ENCODE data around the gene LPP. TPM values are rescaled to one million over a fixed set of nuclear protein-coding genes. Genes with fewer than 3 reads are reported as not detected.

The LPP gene
- total and polyA plus RNA-seq, 10 of the 15 experiments (the other 5 are each of a cell fraction or from before 2014, with no cell fraction given) = under 0.01 to 0.62 (median 0.03) TPM

DNA sequence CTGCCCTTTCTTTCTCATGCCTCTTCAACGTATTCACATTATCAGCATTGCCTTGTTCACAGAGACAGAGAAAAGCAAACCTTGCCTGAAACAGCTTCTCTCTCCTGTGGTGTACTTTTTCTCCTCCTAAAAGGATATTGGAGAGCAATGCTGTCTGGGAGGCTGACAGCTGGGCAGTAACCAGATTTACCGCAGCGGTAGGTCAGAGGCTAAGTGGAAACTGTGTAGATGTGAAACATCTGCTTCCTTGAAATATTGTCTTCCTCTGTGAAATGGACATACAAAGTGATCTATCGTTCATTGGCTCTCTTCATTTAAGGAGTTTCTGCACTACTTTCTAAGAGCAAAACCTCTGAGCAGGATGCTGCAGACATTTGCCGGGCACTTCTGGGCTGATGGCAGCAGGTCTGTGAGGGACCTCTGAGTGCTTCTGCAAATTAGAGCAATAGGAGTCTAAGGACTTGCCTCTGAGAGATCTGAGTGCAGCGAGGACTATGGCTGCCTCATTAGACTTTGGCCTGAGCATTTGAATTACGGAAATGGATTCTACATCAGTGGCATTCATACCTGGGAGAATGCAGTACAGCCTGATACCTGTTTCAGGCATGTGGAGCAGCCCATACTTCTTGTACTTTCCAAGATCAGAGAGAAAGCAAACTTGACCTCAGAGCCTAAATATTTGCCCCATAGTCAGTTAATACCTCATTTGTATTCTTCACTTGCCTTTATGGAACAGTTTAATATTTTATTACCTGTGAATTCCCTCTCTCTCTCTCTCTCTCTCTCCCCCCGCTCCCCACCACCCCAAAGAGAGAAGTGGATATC is 757.3 kb downstream of the LPP start (continued):
- TF ChIP-seq ZBTB11 (CRISPR knock-in tag; IDR thresholded peaks at IDR 0.05) = no peak

- Histone ChIP-seq H3K27ac (ENCODE audit: control insufficient read depth, insufficient read depth) (no peak overlapping the region), H3K9ac (ENCODE audit: control insufficient read depth, insufficient read depth, low read length) (no peak overlapping the region), H3K4me1 (ENCODE audit: control insufficient read depth, insufficient read depth, low read length) (peaks cover 4% of the 10 kb centered on the region; the same call in 1 of the 2 replicates), H2AFZ (ENCODE audit: control insufficient read depth, low read depth, low read length) (no peak overlapping the region), H3K79me2 (ENCODE audit: control insufficient read depth, insufficient read depth, low read length) (no peaks in the 10 kb centered on the region), H3K27me3 (replicated peaks in 1 of 2; ENCODE audit: control insufficient read depth in 2 of 2, insufficient read depth in 2 of 2, low read length in 1 of 2) (no peaks in the 10 kb centered on the region), H3K36me3 (ENCODE audit: control insufficient read depth in 2 of 2, insufficient read depth in 2 of 2, low read length in 1 of 2) (no peaks in the 10 kb centered on the region), H4K20me1 (ENCODE audit: control insufficient read depth, insufficient read depth) (no peaks in the 10 kb centered on the region), H3K4me3 (no peak overlapping the region), H3K4me2 (ENCODE audit: control insufficient read depth, insufficient read depth) (no peak overlapping the region), H3K9me3 (replicated peaks; ENCODE audit: control insufficient read depth, insufficient read depth, low read length) (no peaks in the 10 kb centered on the region; the same call in 2 of the 3 replicates)
- no peak for DNase-seq (ENCODE audit: low read depth, low spot score)
- in situ Hi-C loops (cut with MboI) (no loop called here), intact Hi-C loops (cut with micrococcal nuclease; ENCODE audit: unreplicated experiment) (no loop called here)
- POLR2A ChIA-PET = no interaction called here
- FAIRE-seq = no peak
- CTCF ChIA-PET = no interaction called here
- RAD21 ChIA-PET (ENCODE audit: unreplicated experiment) = no interaction called here
- SMC1A ChIA-PET (ENCODE audit: uncharacterized antibody, unreplicated experiment) = no interaction called here
- BruUV-seq (replicated peaks) = no TSS peak
- 59% methylated on average over 2 of the region's 2 CpGs for WGBS (ENCODE audit: insufficient coverage, insufficient replicate concordance, low lambda C conversion rate, missing lambda C conversion rate)
- no peak for ATAC-seq
- TF ChIP-seq MEF2B (IDR thresholded peaks at IDR 0.05; ENCODE audit: partially characterized antibody, poor library complexity, severe bottlenecking) (no peak), RFX5 (IDR thresholded peaks at IDR 0.05; ENCODE audit: low read depth, low read length) (no peak), HCFC1 (IDR thresholded peaks at IDR 0.05; ENCODE audit: low read length) (no peak), IKZF1 (conservative IDR thresholded peaks at IDR 0.05) (no peak), SMC3 (IDR thresholded peaks at IDR 0.05; ENCODE audit: borderline replicate concordance, low read length) (no peak), FOXM1 (IDR thresholded peaks at IDR 0.05; ENCODE audit: low read depth, low read length) (no peak), RAD21 (IDR thresholded peaks at IDR 0.05; ENCODE audit: insufficient read depth, low read depth, low read length) (no peak), BCL3 (IDR thresholded peaks at IDR 0.05; ENCODE audit: borderline replicate concordance, insufficient read depth, low read depth, low read length, poor library complexity, severe bottlenecking) (no peak), SREBF1 (IDR thresholded peaks at IDR 0.05; ENCODE audit: low read length) (no peak), IKZF2 (IDR thresholded peaks at IDR 0.05) (no peak), MTA2 (IDR thresholded peaks at IDR 0.05; ENCODE audit: low read depth) (no peak), EZH2 (IDR thresholded peaks at IDR 0.05; ENCODE audit: borderline replicate concordance, control insufficient read depth, low read depth, low read length) (no peak), WRNIP1 (IDR thresholded peaks at IDR 0.05; ENCODE audit: borderline replicate concordance, low read depth, low read length) (no peak)
- TF ChIP-seq, protein P1, sequence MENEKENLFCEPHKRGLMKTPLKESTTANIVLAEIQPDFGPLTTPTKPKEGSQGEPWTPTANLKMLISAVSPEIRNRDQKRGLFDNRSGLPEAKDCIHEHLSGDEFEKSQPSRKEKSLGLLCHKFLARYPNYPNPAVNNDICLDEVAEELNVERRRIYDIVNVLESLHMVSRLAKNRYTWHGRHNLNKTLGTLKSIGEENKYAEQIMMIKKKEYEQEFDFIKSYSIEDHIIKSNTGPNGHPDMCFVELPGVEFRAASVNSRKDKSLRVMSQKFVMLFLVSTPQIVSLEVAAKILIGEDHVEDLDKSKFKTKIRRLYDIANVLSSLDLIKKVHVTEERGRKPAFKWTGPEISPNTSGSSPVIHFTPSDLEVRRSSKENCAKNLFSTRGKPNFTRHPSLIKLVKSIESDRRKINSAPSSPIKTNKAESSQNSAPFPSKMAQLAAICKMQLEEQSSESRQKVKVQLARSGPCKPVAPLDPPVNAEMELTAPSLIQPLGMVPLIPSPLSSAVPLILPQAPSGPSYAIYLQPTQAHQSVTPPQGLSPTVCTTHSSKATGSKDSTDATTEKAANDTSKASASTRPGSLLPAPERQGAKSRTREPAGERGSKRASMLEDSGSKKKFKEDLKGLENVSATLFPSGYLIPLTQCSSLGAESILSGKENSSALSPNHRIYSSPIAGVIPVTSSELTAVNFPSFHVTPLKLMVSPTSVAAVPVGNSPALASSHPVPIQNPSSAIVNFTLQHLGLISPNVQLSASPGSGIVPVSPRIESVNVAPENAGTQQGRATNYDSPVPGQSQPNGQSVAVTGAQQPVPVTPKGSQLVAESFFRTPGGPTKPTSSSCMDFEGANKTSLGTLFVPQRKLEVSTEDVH (IDR thresholded peaks at IDR 0.05; ENCODE audit: low read depth, partially characterized antibody) = no peak
Measured at GRCh38 chr3:188913084-188913483, 759.1 kb downstream of the LPP start.

All from GM12878 (cell line).